Panc1 (cell line): ENCODE data around the gene DSCAM.

Experiments used
- POLR2AphosphoS5 ChIP-seq: IDR thresholded peaks from 2 replicates; pipeline ENCODE4 v1.6.1; 2012; ENCODE audit warnings: mild to moderate bottlenecking, low read depth, low read length, moderate library complexity
- REST ChIP-seq, 2 experiments: IDR thresholded peaks; 2 replicates each; pipeline ENCODE4 v1.6.1; 2011 to 2012; ENCODE audit warnings: low read depth in 2 of 2, control low read depth in 1 of 2, low read length in 1 of 2, mild to moderate bottlenecking in 1 of 2, moderate library complexity in 1 of 2; ENCODE audit not compliant: insufficient read depth in 1 of 2
- TCF7L2 ChIP-seq: IDR thresholded peaks from 2 replicates; pipeline ENCODE4 v1.6.1; 2011; ENCODE audit warnings: mild to moderate bottlenecking, low read depth, low read length, inconsistent platforms
- TF ChIP-seq, protein P1 (sequence below): fragments of 450-650 bp; IDR thresholded peaks from 2 replicates; pipeline ENCODE4 v1.5.1; 2017; ENCODE audit warnings: mild to moderate bottlenecking

- TF ChIP-seq, protein P1, sequence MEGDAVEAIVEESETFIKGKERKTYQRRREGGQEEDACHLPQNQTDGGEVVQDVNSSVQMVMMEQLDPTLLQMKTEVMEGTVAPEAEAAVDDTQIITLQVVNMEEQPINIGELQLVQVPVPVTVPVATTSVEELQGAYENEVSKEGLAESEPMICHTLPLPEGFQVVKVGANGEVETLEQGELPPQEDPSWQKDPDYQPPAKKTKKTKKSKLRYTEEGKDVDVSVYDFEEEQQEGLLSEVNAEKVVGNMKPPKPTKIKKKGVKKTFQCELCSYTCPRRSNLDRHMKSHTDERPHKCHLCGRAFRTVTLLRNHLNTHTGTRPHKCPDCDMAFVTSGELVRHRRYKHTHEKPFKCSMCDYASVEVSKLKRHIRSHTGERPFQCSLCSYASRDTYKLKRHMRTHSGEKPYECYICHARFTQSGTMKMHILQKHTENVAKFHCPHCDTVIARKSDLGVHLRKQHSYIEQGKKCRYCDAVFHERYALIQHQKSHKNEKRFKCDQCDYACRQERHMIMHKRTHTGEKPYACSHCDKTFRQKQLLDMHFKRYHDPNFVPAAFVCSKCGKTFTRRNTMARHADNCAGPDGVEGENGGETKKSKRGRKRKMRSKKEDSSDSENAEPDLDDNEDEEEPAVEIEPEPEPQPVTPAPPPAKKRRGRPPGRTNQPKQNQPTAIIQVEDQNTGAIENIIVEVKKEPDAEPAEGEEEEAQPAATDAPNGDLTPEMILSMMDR: no peak
- TF ChIP-seq TCF7L2: no peak
- TF ChIP-seq POLR2AphosphoS5: no peak
- no peak for TF ChIP-seq REST (IDR thresholded peaks at IDR 0.05; ENCODE audit: insufficient read depth in 1 of 2, low read depth in 2 of 2, low read length in 1 of 2)
Observed at GRCh38 chr21:40454057-40454456, 392.9 kb downstream of the DSCAM start.
